ENCODE results near the gene RBBP8. TPM values are rescaled to one million over a fixed set of nuclear protein-coding genes. Genes with fewer than 3 reads are reported as not detected.
"Not testable (repeated sequence)": the region's sequence is repeated elsewhere in the genome, so short reads cannot be mapped to it uniquely, and the experiment has no call there.

The RBBP8 gene
- 10 to 100 TPM; 51.2 to 72.5 TPM for total RNA-seq

- H3K36me3 Mint-ChIP-seq: peaks cover 14 to 17% of the 10 kb centered on the region in 2 donors
- no peaks in the 10 kb centered on the region for H3K9me3 Mint-ChIP-seq
- ATAC-seq: peak; percentile 87 to 90
These were observed at the start of gene RBBP8 for GRCh38 chr18:22933206-22933965. Gene RBBP8 (plus strand): TSS chr18:22933328. CDS start chr18:22936852, 3,524 bp downstream.

GRCh38 chr18:22883827-22884226 lies 49.3 kb upstream of the RBBP8 start:
- ATAC-seq: no peak
- H3K9me3 Mint-ChIP-seq: peaks cover 0 to 3% of the 10 kb centered on the region in 2 donors
- peaks cover 6 to 9% of the 10 kb centered on the region in 2 donors for H3K36me3 Mint-ChIP-seq
- H3K27ac Mint-ChIP-seq: no peak overlapping the region
- no peak for DNase-seq (ENCODE audit: low spot score in 2 of 2)

More at GRCh38 chr18:22933206-22933965, at the start of gene RBBP8:
- DNase-seq (ENCODE audit: low spot score in 2 of 2): peak; percentile 88 to 90
- H3K27ac Mint-ChIP-seq: peak within 1 kb of the TSS; percentile 87 to 92

- H3K36me3 Mint-ChIP-seq; H3K27ac Mint-ChIP-seq; ATAC-seq; H3K9me3 Mint-ChIP-seq; DNase-seq (ENCODE audit: low spot score in 2 of 2): not testable (repeated sequence)
These were observed 47.4 kb upstream of the RBBP8 start for GRCh38 chr18:22885694-22886093.

GRCh38 chr18:22899421-22899820 lies 33.7 kb upstream of the RBBP8 start:
- H3K36me3 Mint-ChIP-seq: peaks cover 0 to 6% of the 10 kb centered on the region in 2 donors
- no peak for ATAC-seq
- DNase-seq (ENCODE audit: low spot score in 2 of 2): no peak
- H3K27ac Mint-ChIP-seq: no peak overlapping the region
- peaks cover 4 to 6% of the 10 kb centered on the region in 2 donors for H3K9me3 Mint-ChIP-seq

GRCh38 chr18:22900558-22901238 lies 32.4 kb upstream of the RBBP8 start:
- Mint-ChIP-seq H3K9me3 (peaks cover 4 to 6% of the 10 kb centered on the region in 2 donors), H3K36me3 (peaks cover 0 to 6% of the 10 kb centered on the region in 2 donors), H3K27ac (no peak overlapping the region)
- DNase-seq (ENCODE audit: low spot score in 2 of 2): no peak
- ATAC-seq: no peak

GRCh38 chr18:22902093-22902492 lies 31.0 kb upstream of the RBBP8 start:
- ATAC-seq: no peak
- Mint-ChIP-seq H3K9me3 (peaks cover 4 to 6% of the 10 kb centered on the region in 2 donors), H3K36me3 (peaks cover 0 to 6% of the 10 kb centered on the region in 2 donors), H3K27ac (no peak overlapping the region)
- no peak for DNase-seq (ENCODE audit: low spot score in 2 of 2)

- peak overlapping the region in 1 of 2 donors; percentile 16 for H3K27ac Mint-ChIP-seq
- not testable (repeated sequence) for DNase-seq (ENCODE audit: low spot score in 2 of 2); H3K9me3 Mint-ChIP-seq; ATAC-seq; H3K36me3 Mint-ChIP-seq
These were observed 29.9 kb upstream of the RBBP8 start for GRCh38 chr18:22903248-22903647.

- ATAC-seq: no peak
- no peaks in the 10 kb centered on the region for H3K9me3 Mint-ChIP-seq
- no peak for DNase-seq (ENCODE audit: low spot score in 2 of 2)
- no peak overlapping the region for H3K27ac Mint-ChIP-seq
- no peaks in the 10 kb centered on the region for H3K36me3 Mint-ChIP-seq
These were observed 21.0 kb upstream of the RBBP8 start for GRCh38 chr18:22912149-22912548.

- Mint-ChIP-seq H3K9me3 (no peaks in the 10 kb centered on the region), H3K36me3 (no peaks in the 10 kb centered on the region), H3K27ac (no peak overlapping the region)
- DNase-seq (ENCODE audit: low spot score in 2 of 2) (no peak), ATAC-seq (no peak)
These were observed 20.3 kb upstream of the RBBP8 start for GRCh38 chr18:22912835-22913234.

GRCh38 chr18:22913861-22914260 lies 19.3 kb upstream of the RBBP8 start:
- no peak for ATAC-seq
- H3K27ac Mint-ChIP-seq: no peak overlapping the region
- no peaks in the 10 kb centered on the region for H3K36me3 Mint-ChIP-seq
- no peaks in the 10 kb centered on the region for H3K9me3 Mint-ChIP-seq
- DNase-seq (ENCODE audit: low spot score in 2 of 2): no peak

- no peak for ATAC-seq
- H3K9me3 Mint-ChIP-seq: no peaks in the 10 kb centered on the region
- H3K36me3 Mint-ChIP-seq: no peaks in the 10 kb centered on the region
These were observed 18.5 kb upstream of the RBBP8 start for GRCh38 chr18:22914633-22915032.

GRCh38 chr18:22915337-22915736 lies 17.8 kb upstream of the RBBP8 start:
- Mint-ChIP-seq H3K9me3 (no peaks in the 10 kb centered on the region), H3K36me3 (no peaks in the 10 kb centered on the region), H3K27ac (no peak overlapping the region)
- ATAC-seq: no peak
- DNase-seq (ENCODE audit: low spot score in 2 of 2): no peak

More at GRCh38 chr18:22914633-22915032, 18.5 kb upstream of the RBBP8 start:
- no peak for DNase-seq (ENCODE audit: low spot score in 2 of 2)
- no peak overlapping the region for H3K27ac Mint-ChIP-seq

- H3K36me3 Mint-ChIP-seq: no peaks in the 10 kb centered on the region
- DNase-seq (ENCODE audit: low spot score in 2 of 2) (no peak), ATAC-seq (no peak)
- H3K9me3 Mint-ChIP-seq: no peaks in the 10 kb centered on the region
- no peak overlapping the region for H3K27ac Mint-ChIP-seq
These were observed 11.4 kb upstream of the RBBP8 start for GRCh38 chr18:22921772-22922171.

- Mint-ChIP-seq H3K9me3 (no peaks in the 10 kb centered on the region), H3K36me3 (no peaks in the 10 kb centered on the region), H3K27ac (no peak overlapping the region)
- DNase-seq (ENCODE audit: low spot score in 2 of 2): no peak
- ATAC-seq: no peak
These were observed 8.5 kb upstream of the RBBP8 start for GRCh38 chr18:22924589-22924988.

- no peaks in the 10 kb centered on the region for H3K36me3 Mint-ChIP-seq
- no peaks in the 10 kb centered on the region for H3K9me3 Mint-ChIP-seq
- no peak overlapping the region for H3K27ac Mint-ChIP-seq
- no peak for DNase-seq (ENCODE audit: low spot score in 2 of 2)
- ATAC-seq: no peak
These were observed 6.7 kb upstream of the RBBP8 start for GRCh38 chr18:22926454-22926853.

GRCh38 chr18:22928339-22928738 lies 4.8 kb upstream of the RBBP8 start:
- Mint-ChIP-seq H3K27ac (no peak overlapping the region), H3K9me3 (no peaks in the 10 kb centered on the region), H3K36me3 (no peaks in the 10 kb centered on the region)
- DNase-seq (ENCODE audit: low spot score in 2 of 2): no peak
- ATAC-seq: no peak

GRCh38 chr18:22930089-22930713 lies 2.9 kb upstream of the RBBP8 start:
- H3K36me3 Mint-ChIP-seq: peaks cover 7% of the 10 kb centered on the region in 2 donors
- ATAC-seq (peak; percentile 22 to 33), DNase-seq (ENCODE audit: low spot score in 2 of 2) (peak in 1 of 2 donors; percentile 83)
- no peaks in the 10 kb centered on the region for H3K9me3 Mint-ChIP-seq
- no peak overlapping the region for H3K27ac Mint-ChIP-seq
